Adrenal gland (tissue), 5 donors: Measurements from ENCODE around the gene PRDM16.

Experiments
- CTCF ChIP-seq, 6 experiments: fragments of 450-650 bp in 4 of 6; fragments of 200-600 bp in 2 of 6; sonication (generic) in 1 of 6; IDR thresholded peaks; 1 replicate in 5 of 6; 2 replicates in 1 of 6; pipeline versions ENCODE4 v1.5.1 to v1.8.0; 2016 to 2021; ENCODE audit warnings: antibody characterized with exemption in 6 of 6, mild to moderate bottlenecking in 2 of 6, moderate library complexity in 1 of 6
- POLR2A ChIP-seq, 2 donors: fragments of 450-650 bp; IDR thresholded peaks; one replicate each; pipeline ENCODE4 v1.6.1; 2017; ENCODE audit warnings: antibody characterized with exemption in 2 of 2, mild to moderate bottlenecking in 2 of 2, moderate library complexity in 1 of 2
- donor health status: DM: no; HTN: no; CAD: no.

- no peak for TF ChIP-seq CTCF (IDR thresholded peaks at IDR 0.05)
- no peak for TF ChIP-seq POLR2A (IDR thresholded peaks at IDR 0.05)
Measured at GRCh38 chr1:3357526-3358297, 288.7 kb downstream of the PRDM16 start.
